ENCODE measurements around the gene GLIS1.

DNA sequence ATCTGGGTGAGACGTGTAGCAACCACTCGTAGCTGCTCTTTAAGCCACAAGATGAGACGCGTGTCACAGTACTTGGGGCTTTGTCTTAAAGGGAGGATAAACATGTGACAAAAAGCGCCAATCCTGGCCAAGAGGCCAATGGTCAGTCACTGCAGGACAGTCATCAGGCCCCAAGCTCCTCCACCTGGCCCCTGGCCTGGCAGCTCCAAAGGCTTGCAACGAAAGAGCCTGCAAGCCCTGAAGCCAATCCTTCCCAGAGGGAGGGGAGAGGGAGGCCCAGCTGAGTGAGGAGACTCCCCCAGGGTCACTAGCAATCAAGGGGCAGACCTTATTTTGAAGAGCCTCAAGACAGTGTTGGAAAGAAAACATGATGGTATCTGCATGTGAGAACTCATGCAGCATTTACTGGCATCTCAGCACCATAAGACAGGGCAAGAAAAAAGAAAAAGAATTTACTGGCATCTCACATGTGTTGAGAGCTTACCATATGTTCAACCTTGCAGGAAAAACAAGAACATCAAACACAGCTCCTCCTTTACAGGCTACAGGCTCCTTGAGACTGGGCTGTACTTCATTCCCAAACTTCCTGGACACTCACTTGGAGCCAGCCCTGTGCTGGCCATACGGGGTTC is 11.4 kb downstream of the GLIS1 start:
- no peak for TF ChIP-seq POLR2A (IDR thresholded peaks at IDR 0.05)
- no peak for TF ChIP-seq CTCF (IDR thresholded peaks at IDR 0.05 in 4 of 5, conservative IDR thresholded peaks at IDR 0.05 in 1 of 5)
